ENCODE data around the gene CARNS1.

DNA sequence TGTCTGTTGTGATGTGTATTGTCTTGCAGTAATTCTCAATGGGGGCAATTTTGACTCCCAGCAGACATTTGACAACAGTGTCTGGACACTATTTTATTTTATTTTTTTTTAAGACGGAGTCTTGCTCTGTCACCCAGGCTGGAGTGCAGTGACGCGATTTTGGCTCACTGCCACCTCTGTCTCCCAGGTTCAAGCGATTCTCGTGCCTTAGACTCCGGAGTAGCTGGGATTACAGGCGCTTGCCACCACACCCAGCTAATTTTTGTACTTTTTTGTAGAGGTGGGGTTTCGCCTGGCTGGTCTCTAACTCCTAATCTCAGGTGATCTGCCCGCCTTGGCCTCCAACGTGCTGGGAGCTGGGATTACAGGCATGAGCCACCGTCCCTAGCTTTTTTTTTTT is 14.2 kb downstream of the CARNS1 start:
- TF ChIP-seq EZH2 (IDR thresholded peaks at IDR 0.05) = no peak
- no peak for TF ChIP-seq POLR2AphosphoS5 (IDR thresholded peaks at IDR 0.05; ENCODE audit: borderline replicate concordance, low read depth, low read length)
- no peak for TF ChIP-seq FOXP2 (optimal IDR thresholded peaks at IDR 0.05; ENCODE audit: control extremely low read depth, extremely low read length, insufficient read depth)
